Measurements from ENCODE around the gene LDLRAD1. TPM values are rescaled to one million over a fixed set of nuclear protein-coding genes. Genes with fewer than 3 reads are reported as not detected.

Gene LDLRAD1
- not detected in 5 replicates for total RNA-seq (2022; extraction: Qiagen RNA extraction)

GRCh38 chr1:54017979-54018378 is at the start of gene LDLRAD1:
LDLRAD1 (minus strand) TSS chr1:54018186; CDS start chr1:54018112, 74 bp downstream.

GRCh38 chr1:54052934-54053744 is 35.2 kb upstream of the LDLRAD1 start, which contains the start of the genes TCEANC2 and TMEM59:
TCEANC2 (plus strand) TSS chr1:54053608; CDS start chr1:54054423, 815 bp downstream.
TMEM59 (minus strand) TSS chr1:54053204; CDS start chr1:54053188, 16 bp downstream.

Other genes starting within 250 kb of the LDLRAD1 start
- gene NDC1, start 179.9 kb downstream of the LDLRAD1 start, total RNA-seq (2022; extraction: Qiagen RNA extraction), result 22.4 to 26.4 TPM (median 24.6 TPM) in 5 replicates
- 12.4 to 14.0 TPM (median 12.8 TPM) in 5 replicates for gene YIPF1, start 128.4 kb downstream of the LDLRAD1 start, total RNA-seq (2022; extraction: Qiagen RNA extraction)
- 0.09 TPM in 1 of 5 replicates, not detected in the others for gene DIO1, start 124.0 kb downstream of the LDLRAD1 start, total RNA-seq (2022; extraction: Qiagen RNA extraction)
- gene IFT25, start 72.5 kb downstream of the LDLRAD1 start, total RNA-seq (2022; extraction: Qiagen RNA extraction), result 26.3 to 40.4 TPM (median 26.8 TPM) in 5 replicates
- 25.4 to 27.9 TPM (median 27.3 TPM) in 5 replicates for gene LRRC42, start 71.8 kb downstream of the LDLRAD1 start, total RNA-seq (2022; extraction: Qiagen RNA extraction)
- 113 to 131 TPM (median 121 TPM) in 5 replicates for gene TMEM59, start 35.0 kb upstream of the LDLRAD1 start, total RNA-seq (2022; extraction: Qiagen RNA extraction)
- 2.1 to 2.7 TPM (median 2.1 TPM) in 5 replicates for gene TCEANC2, start 35.4 kb upstream of the LDLRAD1 start, total RNA-seq (2022; extraction: Qiagen RNA extraction)
- not detected in 5 replicates for gene CDCP2, start 134.8 kb upstream of the LDLRAD1 start, total RNA-seq (2022; extraction: Qiagen RNA extraction)
- 2.1 to 3.8 TPM (median 3.3 TPM) in 5 replicates for gene CYB5RL, start 181.8 kb upstream of the LDLRAD1 start, total RNA-seq (2022; extraction: Qiagen RNA extraction)
- 77.4 to 97.8 TPM (median 96.0 TPM) in 5 replicates for gene MRPL37, start 182.0 kb upstream of the LDLRAD1 start, total RNA-seq (2022; extraction: Qiagen RNA extraction)